Activated CD8-positive, alpha-beta memory T cell treated with anti-CD3 and anti-CD28 coated beads, Interleukin-2, amount 50 U/mL, for 4 hours (primary cell): ENCODE data around the gene AUTS2.

Experiments
- DNase-seq: peaks from one replicate; pipeline ENCODE4 v3.0.0-alpha.2; 2020

Gene AUTS2

DNA sequence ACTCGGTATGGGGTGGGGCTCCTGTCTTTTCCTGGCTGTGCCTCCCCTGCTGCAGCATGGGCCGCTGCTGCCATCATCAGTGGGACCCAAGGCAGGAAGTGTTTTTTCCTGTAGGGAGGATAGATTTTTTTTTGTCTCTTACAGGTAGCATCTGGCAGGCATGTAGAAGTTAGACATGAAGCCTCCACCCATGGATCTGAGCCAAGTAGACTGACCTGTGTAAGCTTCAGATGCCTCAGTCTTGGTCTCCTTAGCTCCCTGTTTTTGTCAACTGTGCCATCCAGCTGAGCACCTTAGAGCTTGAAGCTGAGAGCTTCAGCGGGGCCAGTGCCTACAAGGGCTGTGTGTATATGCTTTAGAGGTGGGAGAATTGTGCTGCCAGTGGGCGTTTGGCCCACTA lies 93.5 kb downstream of the AUTS2 start:
- no peak for DNase-seq

DNA sequence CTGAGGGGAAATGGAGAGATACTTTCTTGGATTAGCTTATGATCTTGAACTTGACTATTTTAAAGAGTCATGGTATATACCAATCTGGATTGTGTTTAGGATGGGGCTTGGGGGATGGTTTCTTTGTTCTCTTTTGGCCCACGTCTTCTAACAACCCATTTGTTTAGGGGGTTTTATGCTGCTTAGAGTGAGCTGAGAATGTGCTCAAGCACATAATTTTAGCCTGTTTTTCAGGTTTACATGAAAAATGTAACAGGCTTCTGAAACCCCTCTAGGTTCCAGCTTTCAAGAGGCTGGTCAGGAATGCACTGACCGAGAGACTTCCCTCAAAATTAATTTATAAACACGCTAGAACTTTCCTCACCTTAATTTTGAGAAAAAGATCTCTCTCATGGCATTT lies 94.3 kb downstream of the AUTS2 start:
- no peak for DNase-seq

DNA sequence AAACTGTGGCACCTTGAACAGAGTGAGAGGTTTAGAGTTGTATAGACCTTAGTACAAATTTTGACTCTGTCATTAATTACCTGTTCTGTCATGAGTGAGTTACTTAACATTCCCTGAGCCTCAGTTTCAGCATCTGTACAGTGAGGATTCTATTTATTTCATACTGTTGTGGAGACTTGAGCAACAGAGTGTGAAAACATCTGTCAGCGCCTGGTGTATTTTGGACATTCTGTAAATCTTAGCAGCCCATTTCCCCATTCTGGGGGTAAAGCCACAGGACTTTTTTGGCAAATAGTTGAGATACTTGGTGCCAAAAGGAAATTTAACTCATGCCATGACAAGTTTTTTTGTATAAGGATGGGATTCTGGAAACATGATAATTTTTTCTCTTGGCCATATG lies 94.8 kb downstream of the AUTS2 start:
- no peak for DNase-seq

DNA sequence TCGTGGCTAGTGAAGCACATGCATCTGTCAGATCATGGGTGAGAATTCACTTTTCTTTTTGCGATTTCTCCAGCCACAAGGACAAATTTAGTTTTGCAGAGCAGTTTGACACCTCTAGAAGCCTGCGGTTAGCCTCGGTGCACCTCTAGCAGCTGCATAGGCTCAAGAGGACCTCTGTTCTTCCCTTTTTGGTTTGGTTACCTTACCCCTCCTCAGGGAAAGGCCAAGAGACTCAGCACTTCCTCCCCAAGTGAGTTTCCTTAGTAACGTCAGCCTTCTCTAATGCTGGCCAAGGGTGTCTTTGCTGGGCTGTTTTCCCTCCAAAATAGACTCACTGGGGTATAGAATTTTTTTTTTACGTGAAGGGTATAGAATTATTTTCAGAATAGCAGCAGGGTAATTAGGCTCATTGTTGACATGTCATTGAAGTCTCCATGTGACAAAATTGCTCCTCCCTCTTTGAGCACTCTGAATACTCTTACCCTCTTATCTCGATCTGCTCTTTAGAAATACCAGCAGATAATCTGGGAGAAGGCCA lies 97.8 kb downstream of the AUTS2 start:
- no peak for DNase-seq

DNA sequence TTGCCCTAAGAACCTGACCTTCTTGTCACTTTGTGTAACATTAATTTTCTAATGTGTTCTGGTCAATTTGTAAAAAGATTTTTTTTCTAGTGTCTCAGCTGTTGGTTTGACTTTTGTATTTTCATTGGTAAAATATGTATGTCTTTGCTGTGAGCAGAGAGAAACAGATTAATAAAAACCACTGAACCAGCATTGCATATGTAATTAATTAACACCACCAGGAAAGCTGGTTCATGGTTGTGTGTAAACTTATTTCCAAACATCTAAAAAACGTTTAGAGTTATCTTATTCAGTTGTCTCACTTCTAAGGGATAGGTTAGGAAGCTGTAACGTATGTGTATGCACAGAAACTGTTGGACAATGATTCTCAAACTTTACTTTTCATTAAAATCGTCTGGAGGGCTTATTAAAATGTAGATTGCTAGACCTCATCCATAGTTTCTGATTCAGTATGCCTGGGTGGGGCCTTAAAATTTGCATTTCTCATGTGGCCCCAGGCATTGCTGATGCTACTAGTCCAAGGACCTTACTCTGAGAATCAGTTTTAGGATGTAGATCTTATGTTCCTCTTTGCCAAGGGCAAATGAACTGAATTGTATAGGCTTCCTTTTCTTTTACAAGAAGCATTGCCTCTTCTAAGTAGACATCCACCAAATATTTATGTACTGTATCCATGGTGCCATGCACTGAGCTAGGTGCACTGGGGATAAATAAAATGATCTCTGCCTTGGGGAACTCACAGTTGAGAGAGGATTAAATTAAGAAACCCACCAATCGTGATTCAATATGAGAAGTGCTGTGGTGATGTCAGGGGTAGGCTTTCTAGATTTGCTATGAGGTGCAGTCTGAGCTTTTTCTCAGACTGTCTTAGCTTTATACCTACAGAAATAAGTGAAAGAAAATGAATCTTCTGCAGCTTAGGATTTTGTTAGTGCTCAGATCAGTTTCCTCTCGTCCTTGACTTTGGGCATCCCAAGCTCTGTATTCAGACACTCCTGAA lies 98.7 kb downstream of the AUTS2 start:
- no peak for DNase-seq

DNA sequence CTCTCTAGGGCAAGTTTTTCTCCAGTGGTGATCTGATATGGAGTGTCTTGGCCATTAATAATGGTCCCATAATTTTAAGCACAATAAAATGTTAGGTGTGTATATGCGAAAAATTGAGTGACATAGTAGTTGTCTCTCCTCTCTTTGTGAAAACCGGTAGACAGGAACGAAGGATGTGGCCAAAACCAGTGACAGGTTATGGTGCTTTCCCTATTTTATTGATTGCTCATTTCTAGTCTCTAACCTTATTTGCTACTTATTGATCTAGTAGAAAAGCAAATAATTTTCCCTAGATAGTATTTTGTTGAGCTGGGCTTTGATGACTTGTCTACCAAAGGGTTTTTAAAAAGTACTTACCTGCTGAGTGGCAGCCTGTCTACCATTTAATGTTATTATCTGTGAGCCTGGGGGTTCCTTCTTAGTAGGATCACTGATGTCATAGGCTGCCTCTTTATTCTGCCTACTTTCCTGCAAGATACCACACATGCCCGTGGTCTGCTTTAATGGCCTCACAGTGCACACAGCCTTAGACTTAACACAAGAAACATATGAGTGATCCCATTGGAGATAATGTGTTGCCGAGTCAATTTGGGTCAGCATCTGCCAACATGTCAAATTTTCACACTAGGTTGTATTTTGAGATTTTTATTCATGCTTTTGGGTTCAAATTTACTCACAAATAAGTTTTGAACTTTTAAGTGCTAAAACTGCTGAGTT lies 100.0 kb downstream of the AUTS2 start:
- no peak for DNase-seq

DNA sequence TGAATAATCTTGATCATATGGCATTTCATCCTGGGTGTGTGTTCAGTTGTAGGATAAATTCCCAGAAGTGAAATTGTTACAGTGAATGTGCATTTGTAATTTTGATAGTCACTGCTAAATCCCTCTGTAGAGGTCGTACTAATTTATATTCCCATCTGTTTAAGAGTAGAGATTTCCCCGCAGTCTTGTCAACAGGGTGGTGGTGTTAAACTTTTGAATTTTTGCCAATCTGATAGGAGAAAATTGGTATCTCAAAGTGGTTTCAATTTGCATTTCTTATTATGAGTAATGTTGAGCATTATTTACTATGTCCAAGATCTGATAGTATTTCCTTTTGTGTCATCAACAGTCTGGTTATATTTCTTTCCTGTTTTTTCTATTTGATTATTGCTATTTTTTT lies 101.7 kb downstream of the AUTS2 start:
- DNase-seq = no peak

DNA sequence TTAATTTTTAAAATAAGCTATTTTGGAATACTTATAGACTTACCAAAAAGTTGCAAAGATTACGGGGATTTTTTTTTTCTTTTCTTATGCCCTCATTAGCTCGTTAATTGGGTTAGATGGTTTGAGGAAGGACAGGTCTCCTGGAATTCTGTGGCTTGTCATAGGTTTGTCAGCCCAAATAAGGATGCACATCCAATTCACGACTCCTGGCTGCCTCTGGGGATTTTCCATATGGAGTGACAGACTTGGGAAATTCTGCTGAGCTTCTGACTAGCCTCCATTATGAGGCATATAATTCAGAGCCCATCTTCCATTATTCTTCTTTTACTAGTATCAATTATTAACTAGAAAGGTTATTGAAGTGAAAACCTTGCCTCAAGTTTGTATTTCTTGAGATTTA lies 102.1 kb downstream of the AUTS2 start:
- DNase-seq = no peak

DNA sequence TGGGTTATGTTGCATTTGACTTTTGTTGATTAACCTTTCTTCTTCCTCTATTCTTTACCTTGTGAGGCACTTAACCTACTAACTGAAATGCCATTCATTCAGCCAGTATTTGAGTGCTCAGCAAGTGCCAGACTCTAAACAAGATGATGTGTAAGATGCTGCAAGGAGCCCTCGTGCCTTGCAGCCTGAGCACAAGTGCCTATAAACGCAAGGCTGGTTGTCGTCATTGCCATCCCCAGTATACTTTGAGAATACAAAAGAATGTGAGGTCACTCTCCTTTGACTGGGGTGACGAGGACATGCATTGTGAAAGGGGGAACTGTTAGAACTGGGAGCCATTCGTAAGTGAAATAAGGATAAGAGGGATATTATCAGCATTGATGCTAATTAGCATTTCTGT lies 103.0 kb downstream of the AUTS2 start:
- no peak for DNase-seq

DNA sequence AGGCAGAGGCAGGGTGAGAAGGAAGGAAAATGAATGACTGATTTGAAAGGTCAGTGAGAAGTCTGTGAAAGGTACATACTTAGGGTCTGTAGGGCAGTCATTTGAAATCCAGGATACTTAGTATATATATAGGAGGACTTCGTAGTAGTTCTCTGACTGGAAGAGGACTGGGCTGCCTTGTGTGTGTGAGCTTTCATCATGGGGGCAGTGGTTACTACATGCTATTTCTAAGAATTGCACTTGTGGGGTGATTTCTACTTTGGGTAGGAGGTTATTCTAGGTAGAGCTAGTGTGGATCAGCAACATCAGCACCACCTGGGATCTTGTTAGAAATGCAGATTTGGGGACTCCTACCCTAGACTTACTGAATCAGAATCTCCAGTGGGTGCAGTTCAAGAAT lies 104.1 kb downstream of the AUTS2 start:
- no peak for DNase-seq

DNA sequence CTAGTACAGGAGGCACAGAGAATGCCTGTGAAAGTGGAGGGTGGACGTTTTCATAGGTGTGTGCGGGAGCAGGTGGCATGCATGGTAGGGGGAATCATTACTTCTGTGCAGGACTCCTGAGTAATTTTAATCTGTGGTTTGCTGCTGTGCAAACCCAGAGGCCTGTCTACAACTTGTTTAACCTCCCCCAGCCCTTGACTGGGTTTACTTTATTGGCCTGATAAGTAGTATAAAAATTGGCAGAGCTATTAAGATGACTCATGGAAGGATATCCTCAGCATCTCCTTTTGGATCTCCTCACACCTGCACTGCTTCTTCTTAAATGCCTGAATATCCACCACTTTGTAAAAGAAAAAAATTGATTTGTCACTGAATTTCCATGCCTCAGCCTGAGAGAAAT lies 104.8 kb downstream of the AUTS2 start:
- DNase-seq = no peak

DNA sequence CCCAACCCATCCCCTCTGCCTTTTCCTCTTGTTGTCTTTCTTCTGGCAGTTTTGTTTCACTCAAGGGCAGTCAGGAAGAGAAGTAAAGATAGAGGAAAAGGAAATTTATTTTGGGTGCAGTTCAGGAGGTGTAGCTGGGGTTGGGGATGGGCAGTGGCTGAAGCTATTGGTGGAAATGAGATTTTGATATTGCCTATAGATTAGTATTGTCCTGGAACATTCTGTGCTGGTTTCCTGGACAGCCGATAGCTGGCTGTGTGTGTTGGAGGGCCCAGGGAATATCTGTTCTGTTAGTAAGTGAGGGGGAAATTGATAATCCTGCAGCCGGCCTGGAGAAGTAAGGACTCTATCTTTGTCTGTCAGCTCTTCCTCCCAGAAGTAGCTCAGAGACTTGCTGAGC lies 107.8 kb downstream of the AUTS2 start:
- DNase-seq = no peak

DNA sequence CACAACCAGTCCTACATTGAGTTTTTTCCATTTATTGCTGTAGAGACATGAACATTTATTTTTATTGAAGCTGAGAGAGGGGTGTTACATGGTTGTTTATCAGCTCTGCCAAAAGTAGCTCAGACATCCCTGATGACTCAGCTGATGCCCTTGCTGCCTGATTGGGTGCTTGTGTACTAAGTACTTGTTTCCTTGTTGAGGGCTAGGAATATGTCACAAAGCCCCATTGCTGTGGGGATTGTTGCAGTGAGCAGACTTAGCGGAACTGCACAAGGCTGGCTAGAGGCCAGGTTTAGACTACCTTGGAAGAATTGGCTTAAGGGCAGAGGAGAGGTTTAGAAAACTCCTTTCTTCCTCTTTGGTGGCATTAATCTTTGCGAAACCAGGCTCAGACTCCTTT lies 110.6 kb downstream of the AUTS2 start:
- no peak for DNase-seq

DNA sequence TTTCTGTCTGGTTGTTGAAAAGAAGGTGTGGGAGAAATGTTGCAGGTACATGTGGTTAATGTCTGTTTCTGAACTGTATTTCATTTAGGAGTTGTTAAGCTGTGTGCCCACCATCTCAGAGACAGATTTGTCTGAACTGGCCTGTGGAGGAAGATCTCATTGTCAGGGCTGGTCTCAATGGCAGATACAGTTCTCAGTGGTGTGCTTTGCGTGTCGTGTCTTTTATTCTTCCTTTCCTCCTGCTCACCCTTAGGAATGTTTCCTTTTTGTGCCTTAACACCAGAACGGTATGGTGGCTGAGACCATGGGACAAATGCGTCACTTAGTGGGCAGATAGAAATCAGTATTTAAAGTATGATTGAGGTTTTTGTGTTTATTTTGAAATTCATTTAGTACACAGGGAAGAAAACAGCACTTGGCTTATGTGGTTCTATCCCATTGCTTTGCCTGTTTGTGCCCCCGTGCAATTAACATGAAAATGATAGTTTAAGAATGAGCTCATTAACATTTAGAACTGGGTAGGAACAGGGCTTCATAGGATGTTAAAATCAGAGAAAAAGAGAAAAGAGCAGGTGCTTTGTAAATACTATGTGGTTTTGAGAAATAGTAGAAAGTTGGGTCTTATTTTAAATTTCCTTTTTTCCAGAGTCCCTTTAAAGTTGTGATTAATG lies 112.6 kb downstream of the AUTS2 start:
- no peak for DNase-seq

DNA sequence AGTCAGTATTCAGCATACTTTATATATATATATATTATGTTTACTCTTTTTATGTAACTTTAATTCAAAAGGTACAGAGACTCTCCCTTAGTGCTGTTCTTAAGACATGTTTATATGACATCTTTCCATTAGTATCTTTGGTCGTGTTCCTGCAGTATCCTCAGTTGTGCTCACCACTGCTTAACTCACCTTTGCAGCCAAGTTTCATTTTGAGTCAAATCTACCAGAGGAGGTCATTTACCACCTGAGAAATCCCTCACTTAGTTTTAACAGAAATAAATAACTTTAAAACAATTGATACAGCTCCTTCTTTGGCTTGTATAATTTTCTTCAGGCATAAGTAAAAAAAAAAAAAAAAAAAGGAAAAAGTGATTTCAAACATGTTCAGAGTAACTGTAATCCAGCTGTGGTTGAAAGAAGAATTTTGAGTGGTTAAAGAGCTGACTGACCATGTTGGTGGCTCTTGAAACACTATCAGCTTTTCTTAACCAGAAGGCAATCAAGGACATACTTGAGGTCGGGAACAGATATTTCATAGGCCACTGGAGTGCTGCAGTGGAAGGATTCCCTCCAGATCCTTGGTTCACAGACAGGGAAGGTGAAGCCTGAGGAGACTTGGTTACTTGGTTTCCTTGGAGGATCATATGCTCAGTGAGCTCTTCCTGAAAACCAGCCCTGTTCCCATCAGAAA lies 116.8 kb downstream of the AUTS2 start:
- DNase-seq = no peak

DNA sequence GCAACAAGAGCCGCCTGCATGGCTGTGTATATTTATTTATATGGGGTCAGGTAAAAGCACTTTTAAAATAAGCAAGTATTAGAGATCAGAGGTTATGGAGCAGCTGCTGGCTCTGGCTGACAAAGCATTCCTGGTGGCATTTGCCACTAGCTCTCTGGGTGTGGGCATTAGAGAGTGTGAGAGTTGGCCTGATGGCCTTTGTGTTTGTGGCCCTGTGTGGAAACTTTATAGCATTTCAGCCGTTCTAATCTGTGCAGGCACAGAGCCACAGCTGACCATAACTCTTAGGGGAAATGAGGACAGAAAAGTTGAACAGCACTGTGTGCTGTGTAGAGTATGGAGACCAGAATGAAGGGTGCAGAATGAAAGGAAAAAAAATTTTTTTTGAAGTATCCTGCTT lies 118.9 kb downstream of the AUTS2 start:
- DNase-seq = no peak

DNA sequence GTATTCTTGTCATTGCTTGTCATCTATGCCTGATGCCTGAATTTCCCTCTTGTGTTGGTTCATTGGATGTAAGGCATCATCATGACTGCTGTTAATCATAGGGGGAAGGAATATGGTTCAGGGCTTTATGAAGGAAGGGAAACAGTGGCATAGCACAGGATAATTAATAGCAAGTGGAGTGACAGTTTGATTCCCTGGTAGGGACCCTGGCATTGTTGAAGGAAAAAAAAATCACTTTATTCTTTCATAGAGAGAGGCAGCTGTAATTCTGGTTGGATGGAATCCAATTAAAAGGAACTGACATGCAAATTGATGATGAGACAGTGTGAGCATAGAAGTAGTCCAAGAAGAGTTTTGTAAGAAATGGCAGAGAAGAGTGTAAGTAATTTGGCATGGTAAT lies 121.4 kb downstream of the AUTS2 start:
- no peak for DNase-seq

DNA sequence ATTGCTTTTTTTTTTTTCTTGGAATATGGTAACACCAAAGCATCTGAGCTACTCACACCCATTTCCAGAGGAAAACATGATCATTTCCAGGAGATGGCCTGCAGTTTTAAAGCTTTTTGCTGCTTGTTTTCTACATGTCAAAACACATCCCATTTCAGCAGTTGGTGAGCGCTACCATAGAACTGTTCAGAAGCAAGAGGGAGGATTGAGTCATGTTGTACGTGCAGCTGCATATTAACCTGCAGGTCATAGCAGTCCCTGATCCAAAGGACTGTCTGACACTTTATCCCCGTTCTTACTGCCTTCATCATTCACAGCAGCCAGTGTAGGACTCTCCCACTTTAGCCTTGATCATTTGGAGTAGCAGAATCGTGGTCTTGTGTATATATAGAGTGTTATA lies 124.6 kb downstream of the AUTS2 start:
- DNase-seq = no peak

DNA sequence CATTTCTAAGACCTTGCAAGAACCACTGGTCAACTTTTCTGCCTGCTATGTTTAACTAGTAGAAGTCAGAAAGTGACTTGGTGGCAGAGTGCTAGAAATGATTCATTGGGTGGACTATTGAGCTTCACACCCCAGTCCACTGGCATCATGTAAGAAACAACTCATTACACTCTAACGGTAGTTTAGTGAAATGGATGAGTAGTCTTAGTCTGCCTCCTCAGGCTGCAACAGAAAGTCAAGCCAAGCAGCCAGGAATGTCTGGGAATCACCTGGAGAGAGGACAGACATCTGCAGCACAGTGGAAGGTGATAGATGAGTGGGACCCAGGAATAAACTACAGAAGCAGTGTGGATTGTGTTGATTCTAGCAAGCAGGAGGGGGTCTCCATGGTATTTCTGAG lies 125.4 kb downstream of the AUTS2 start:
- no peak for DNase-seq

DNA sequence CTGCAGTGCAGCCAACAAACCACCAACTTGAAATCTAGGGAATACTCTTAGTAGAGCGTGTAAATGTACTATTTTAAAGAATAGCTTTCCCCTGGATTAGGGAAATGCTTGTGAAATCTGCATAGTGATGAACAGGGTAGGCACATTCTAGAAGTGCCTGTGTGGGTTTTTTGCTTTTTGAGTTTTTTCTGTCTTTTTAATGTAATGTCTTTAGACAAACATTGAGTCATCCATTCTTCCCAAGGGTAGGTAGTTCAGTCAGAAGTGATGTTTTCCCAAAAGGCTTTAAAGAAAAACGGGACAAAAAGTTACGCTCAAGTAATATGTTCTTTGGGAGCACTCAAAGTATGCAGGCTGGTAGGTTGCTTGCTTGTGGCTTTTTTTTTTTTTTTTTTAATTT lies 130.0 kb downstream of the AUTS2 start:
- no peak for DNase-seq

DNA sequence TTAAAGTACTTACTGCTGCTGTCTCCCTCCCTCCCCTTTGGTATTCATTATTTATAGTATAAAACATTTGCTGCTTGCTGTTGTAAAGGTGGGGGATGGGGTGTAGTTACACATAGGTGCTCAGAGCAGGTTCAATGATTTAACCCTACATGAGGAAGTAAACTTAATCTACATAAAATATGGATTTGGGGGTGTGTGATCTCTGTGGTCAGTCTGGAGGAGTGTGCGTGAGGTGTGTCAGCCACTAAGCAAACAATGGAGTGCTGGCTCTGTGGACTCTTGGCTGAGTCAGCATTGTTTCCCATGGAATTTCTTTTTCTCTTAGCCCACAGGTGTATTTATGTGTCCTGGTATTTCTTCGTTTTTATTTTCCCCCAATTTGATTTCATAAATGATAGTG lies 133.9 kb downstream of the AUTS2 start:
- DNase-seq = no peak

DNA sequence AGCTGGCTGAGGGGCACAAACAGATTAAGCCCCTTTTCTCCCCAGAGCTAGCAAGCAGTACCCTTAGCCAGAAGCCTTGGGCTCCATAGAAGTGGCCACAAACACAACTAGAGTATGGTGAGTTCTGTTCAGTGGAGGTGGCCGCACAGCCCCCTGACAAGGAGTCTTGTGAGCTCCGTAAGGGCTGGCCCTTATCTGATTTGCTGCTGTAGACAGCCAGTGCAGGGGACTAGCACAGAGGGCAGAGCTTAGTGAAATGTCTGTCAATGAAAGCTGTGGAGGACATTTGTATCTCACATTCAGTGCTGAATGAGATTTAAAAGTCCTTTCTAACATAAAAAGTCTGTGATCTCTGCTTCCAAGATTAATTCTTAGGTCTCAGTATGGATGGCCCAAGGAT lies 137.3 kb downstream of the AUTS2 start:
- no peak for DNase-seq
